Measurements from ENCODE around the gene P2RX4.

GRCh38 chr12:121167232-121167820 is 42.6 kb upstream of the P2RX4 start:
- TF ChIP-seq CTCF (conservative IDR thresholded peaks at IDR 0.05) (no peak), ZFX (IDR thresholded peaks at IDR 0.05) (no peak)

Data from C4-2B (cell line).